MM.1S (cell line): ENCODE data around the gene PLTP.

Source experiments
- EZH2 ChIP-seq: fragments of 300-600 bp; sonication (generic); optimal IDR thresholded peaks from 2 replicates; pipeline ENCODE3; 2017; ENCODE audit warnings: low read depth, mild to moderate bottlenecking, antibody characterized with exemption, low read length, mixed read lengths
- EZH2phosphoT487 ChIP-seq: fragments of 300-600 bp; sonication (generic); IDR thresholded peaks from 2 replicates; pipeline ENCODE4 v1.6.1; 2018; ENCODE audit warnings: antibody characterized with exemption, low read length
- TF ChIP-seq, protein P1 (sequence below): fragments of 300-600 bp; sonication (generic); IDR thresholded peaks from 2 replicates; pipeline ENCODE4 v1.5.1; 2016; ENCODE audit warnings: antibody characterized with exemption, low read length, mixed read lengths

DNA sequence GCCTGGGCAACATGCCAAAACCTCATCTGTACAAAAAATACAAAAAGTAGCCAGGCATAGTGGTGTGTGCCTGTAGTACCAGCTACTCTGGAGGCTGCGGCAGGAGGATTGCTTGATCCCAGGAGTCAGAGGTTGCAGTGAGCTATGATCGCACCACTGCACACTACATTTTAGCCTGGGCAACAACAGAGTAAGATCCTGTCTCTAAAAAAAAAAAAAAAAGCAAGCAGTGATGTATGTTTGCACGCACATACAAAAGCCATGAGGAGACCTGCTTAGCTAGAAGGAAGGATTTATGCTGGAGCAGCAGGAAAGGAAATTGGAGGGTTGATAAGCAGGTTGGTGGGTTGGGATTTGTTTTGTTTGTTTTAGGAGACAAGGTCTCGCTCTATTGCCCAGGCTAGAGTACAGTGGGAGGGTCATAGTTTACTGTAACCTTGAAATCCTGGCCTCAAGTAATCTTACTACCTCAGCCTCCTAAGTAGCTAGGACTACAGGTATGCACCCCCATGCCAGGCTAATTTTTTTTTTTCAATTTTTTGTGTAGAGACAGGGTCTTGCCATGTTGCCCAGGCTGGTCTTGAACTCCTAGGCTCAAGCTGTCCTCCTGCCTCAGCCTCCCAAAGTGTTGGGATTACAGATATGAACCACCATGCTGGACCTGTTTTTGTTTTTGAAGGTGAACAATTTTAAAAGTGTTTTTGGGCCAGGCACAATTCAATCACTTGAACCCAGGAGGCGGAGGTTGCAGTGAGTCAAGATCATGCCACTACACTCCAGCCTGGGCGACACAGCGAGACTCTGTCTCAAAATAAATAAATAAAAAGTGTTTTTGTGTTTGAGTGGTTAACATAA lies 50.5 kb downstream of the PLTP start:
- TF ChIP-seq, protein P1, sequence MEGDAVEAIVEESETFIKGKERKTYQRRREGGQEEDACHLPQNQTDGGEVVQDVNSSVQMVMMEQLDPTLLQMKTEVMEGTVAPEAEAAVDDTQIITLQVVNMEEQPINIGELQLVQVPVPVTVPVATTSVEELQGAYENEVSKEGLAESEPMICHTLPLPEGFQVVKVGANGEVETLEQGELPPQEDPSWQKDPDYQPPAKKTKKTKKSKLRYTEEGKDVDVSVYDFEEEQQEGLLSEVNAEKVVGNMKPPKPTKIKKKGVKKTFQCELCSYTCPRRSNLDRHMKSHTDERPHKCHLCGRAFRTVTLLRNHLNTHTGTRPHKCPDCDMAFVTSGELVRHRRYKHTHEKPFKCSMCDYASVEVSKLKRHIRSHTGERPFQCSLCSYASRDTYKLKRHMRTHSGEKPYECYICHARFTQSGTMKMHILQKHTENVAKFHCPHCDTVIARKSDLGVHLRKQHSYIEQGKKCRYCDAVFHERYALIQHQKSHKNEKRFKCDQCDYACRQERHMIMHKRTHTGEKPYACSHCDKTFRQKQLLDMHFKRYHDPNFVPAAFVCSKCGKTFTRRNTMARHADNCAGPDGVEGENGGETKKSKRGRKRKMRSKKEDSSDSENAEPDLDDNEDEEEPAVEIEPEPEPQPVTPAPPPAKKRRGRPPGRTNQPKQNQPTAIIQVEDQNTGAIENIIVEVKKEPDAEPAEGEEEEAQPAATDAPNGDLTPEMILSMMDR: no peak
- TF ChIP-seq EZH2phosphoT487: no peak
- no peak for TF ChIP-seq EZH2
